HepG2 (cell line): ENCODE results near the gene M1AP. TPM values are rescaled to one million over a fixed set of nuclear protein-coding genes. Genes with fewer than 3 reads are reported as not detected.

ENCODE experiments used
- CBX1 ChIP-seq: IDR thresholded peaks from one replicate; pipeline ENCODE4 v1.6.1; 2016; ENCODE audit warnings: antibody characterized with exemption, low read depth
- CEBPZ ChIP-seq: IDR thresholded peaks from 2 replicates; pipeline ENCODE4 v1.6.1; 2012; ENCODE audit warnings: low read length, improper control_type of control experiment
- EEA1 ChIP-seq: sonication (generic); formaldehyde crosslinking; IDR thresholded peaks from 2 replicates; pipeline ENCODE4 v1.5.1; 2020; ENCODE audit warnings: mild to moderate bottlenecking, missing genetic modification reagents, borderline replicate concordance
- ELF4 ChIP-seq: sonication (generic); formaldehyde crosslinking; IDR thresholded peaks from 2 replicates; pipeline ENCODE4 v1.5.0; 2020; ENCODE audit warnings: missing genetic modification reagents, mild to moderate bottlenecking, moderate library complexity, borderline replicate concordance
- GABPB1 ChIP-seq: IDR thresholded peaks from 2 replicates; pipeline ENCODE4 v1.6.1; 2016; ENCODE audit warnings: mild to moderate bottlenecking, missing genetic modification reagents, moderate library complexity, missing compliant biosample characterization
- MAX ChIP-seq: IDR thresholded peaks from 2 replicates; pipeline ENCODE4 v1.6.1; 2012; ENCODE audit warnings: inconsistent platforms
- NCOA5 ChIP-seq: sonication (generic); formaldehyde crosslinking; IDR thresholded peaks from 2 replicates; pipeline ENCODE4 v1.4.0; 2020; ENCODE audit warnings: missing genetic modification reagents
- NCOR1 ChIP-seq: fragments of 200-600 bp; sonication (generic); IDR thresholded peaks from 2 replicates; pipeline ENCODE4 v1.7.0; 2017; ENCODE audit warnings: antibody characterized with exemption, low read length, borderline replicate concordance
- NFE2L2 ChIP-seq: fragments of 150-350 bp; IDR thresholded peaks from 2 replicates; pipeline ENCODE4 v1.6.1; 2014; ENCODE audit warnings: low read length
- NPAS2 ChIP-seq: sonication (generic); formaldehyde crosslinking; IDR thresholded peaks from 2 replicates; pipeline ENCODE4 v1.8.0; 2022; ENCODE audit warnings: mild to moderate bottlenecking, missing genetic modification reagents, borderline replicate concordance
- NR2F2 ChIP-seq: IDR thresholded peaks from 2 replicates; pipeline ENCODE4 v1.6.1; 2012; ENCODE audit warnings: low read depth, inconsistent platforms, borderline replicate concordance
- NR3C1 ChIP-seq: sonication (generic); formaldehyde crosslinking; IDR thresholded peaks from 2 replicates; pipeline ENCODE4 v1.4.0; 2020; ENCODE audit warnings: missing genetic modification reagents
- POLR2G ChIP-seq: fragments of 200-400 bp; formaldehyde crosslinking; IDR thresholded peaks from 2 replicates; pipeline ENCODE4 v1.6.1; 2018; ENCODE audit warnings: mild to moderate bottlenecking, low read depth, low read length, moderate library complexity
- PRDM15 ChIP-seq: sonication (generic); formaldehyde crosslinking; IDR thresholded peaks from 2 replicates; pipeline ENCODE4 v1.4.0; 2020; ENCODE audit warnings: missing genetic modification reagents
- SOX6 ChIP-seq, 2 experiments: fragments of 450-650 bp in 1 of 2; sonication (generic) in 1 of 2; formaldehyde crosslinking in 1 of 2; IDR thresholded peaks; 2 replicates each; pipeline versions ENCODE4 v1.4.0 to v1.6.1; 2017 to 2020; ENCODE audit warnings: antibody characterized with exemption in 1 of 2, mild to moderate bottlenecking in 1 of 2, missing genetic modification reagents in 1 of 2
- TFE3 ChIP-seq: IDR thresholded peaks from 2 replicates; pipeline ENCODE4 v1.6.1; 2016
- ZNF367 ChIP-seq: sonication (generic); formaldehyde crosslinking; IDR thresholded peaks from 2 replicates; pipeline ENCODE4 v1.4.0; 2020; ENCODE audit warnings: missing genetic modification reagents, borderline replicate concordance
- ZNF432 ChIP-seq: sonication (generic); formaldehyde crosslinking; IDR thresholded peaks from 2 replicates; pipeline ENCODE4 v1.5.0; 2020; ENCODE audit warnings: missing genetic modification reagents, mild to moderate bottlenecking, borderline replicate concordance
- ZNF7 ChIP-seq: IDR thresholded peaks from 2 replicates; pipeline ENCODE4 v1.6.1; 2016; ENCODE audit warnings: missing biosample characterization, missing genetic modification reagents
- ZNF83 ChIP-seq: sonication (generic); formaldehyde crosslinking; IDR thresholded peaks from 2 replicates; pipeline ENCODE4 v1.4.0; 2020; ENCODE audit warnings: missing genetic modification reagents, mild to moderate bottlenecking, borderline replicate concordance
- polyA plus RNA-seq, 8 experiments: library from polyadenylated mRNA; depleted of rRNA in 3 of 8; stranded (reverse) in 7 of 8; unstranded in 1 of 8; fragments of >200 nt; fragmentation: Illumina TruSeq in 4 of 8; extraction: Trizol in 4 of 8; gene quantifications; 2 replicates each; pipeline versions ENCODE4 v1.2.1 to v1.2.3, GENCODE V29; 2011 to 2016; ENCODE audit warnings: low read depth in 4 of 8, missing spikeins in 1 of 8, mixed read lengths in 1 of 8; ENCODE audit not compliant: insufficient read depth in 1 of 8
- total RNA-seq, 5 experiments: library from RNA; depleted of rRNA; stranded (reverse); fragments of >200 nt; fragmentation: Illumina TruSeq; extraction: Trizol; gene quantifications; 2 replicates each; pipeline ENCODE4 v1.2.3, GENCODE V29; 2016; ENCODE audit warnings: low read depth in 1 of 5

M1AP gene
- total and polyA plus RNA-seq, 2 of the 13 experiments (the other 11 are each of a cell fraction or from before 2014, with no cell fraction given), result not detected

- TF ChIP-seq ZNF367 (CRISPR knock-in tag) (no peak), NCOA5 (CRISPR knock-in tag) (no peak), EEA1 (CRISPR knock-in tag) (no peak), PRDM15 (CRISPR knock-in tag) (no peak), ZNF83 (no peak), NR2F2 (0 out of 2 replicates have a peak, but pooled peaks have one; percentile 19), GABPB1 (CRISPR knock-in tag) (peak; percentile 76), POLR2G (peak; percentile 95), NPAS2 (CRISPR knock-in tag) (no peak), MAX (peak; percentile 83), ZNF7 (no peak), TFE3 (peak; percentile 37; the same call in 1 of the 2 replicates), ELF4 (CRISPR knock-in tag) (peak; percentile 90), ZNF432 (CRISPR knock-in tag) (no peak), CBX1 (no peak), NR3C1 (CRISPR knock-in tag) (no peak), SOX6 (IDR thresholded peaks at IDR 0.05) (no peak), SOX6 (CRISPR knock-in tag; IDR thresholded peaks at IDR 0.05) (peak; percentile 21; the same call in 1 of the 2 replicates), NCOR1 (peak; percentile 64; the same call in 1 of the 2 replicates), CEBPZ (no peak), NFE2L2 (no peak)
These were observed 122.1 kb downstream of the M1AP start, which contains the start of gene DQX1 (continued) for GRCh38 chr2:74525717-74526648.
